ENCODE measurements around the gene IRF3. TPM values are rescaled to one million over a fixed set of nuclear protein-coding genes. Genes with fewer than 3 reads are reported as not detected.

IRF3 gene
- total RNA-seq, 1 experiment from 2014 or later: 205 TPM

GRCh38 chr19:49682274-49682673, 16.6 kb upstream of the IRF3 start:
- peaks cover 46 to 61% (median 58%) of the 10 kb centered on the region in 3 experiments for H3K36me3 Mint-ChIP-seq (ENCODE audit: insufficient read depth in 1 of 3, low read depth in 3 of 3)
- Histone ChIP-seq H4K20me1 (ENCODE audit: control insufficient read depth, insufficient read depth, insufficient read length) (no peaks in the 10 kb centered on the region), H3K79me1 (ENCODE audit: insufficient read depth, low read depth, low read length, poor library complexity, severe bottlenecking) (peaks cover 2% of the 10 kb centered on the region), H3K27me3 (ENCODE audit: insufficient read depth, low read length) (no peaks in the 10 kb centered on the region), H3T11ph (ENCODE audit: low read length) (no peak overlapping the region), H2BK20ac (ENCODE audit: low read depth, low read length, poor library complexity, severe bottlenecking) (no peak overlapping the region), H3K56ac (ENCODE audit: insufficient read length, low read depth, low read length) (no peak overlapping the region), H3K9me3 (ENCODE audit: control insufficient read depth, low read depth, low read length) (no peaks in the 10 kb centered on the region), H3K23ac (ENCODE audit: insufficient read length, low read depth, low read length) (no peak overlapping the region), H3K4me2 (ENCODE audit: insufficient read depth, insufficient read length, low read length) (no peak overlapping the region), H4K5ac (ENCODE audit: insufficient read length, low read depth, low read length) (no peak overlapping the region), H3K23me2 (ENCODE audit: insufficient read length, low read depth, low read length, poor library complexity, severe bottlenecking) (no peaks in the 10 kb centered on the region), H3K14ac (ENCODE audit: insufficient read depth, low read length) (no peak overlapping the region), H3K4ac (ENCODE audit: low read depth, low read length) (no peak overlapping the region), H2AK5ac (ENCODE audit: insufficient read length, low read length) (no peak overlapping the region), H4K91ac (ENCODE audit: insufficient read length, low read depth, low read length) (no peak overlapping the region), H2BK120ac (ENCODE audit: low read depth, low read length, poor library complexity, severe bottlenecking) (no peak overlapping the region), H2BK5ac (ENCODE audit: insufficient read length, low read length) (no peak overlapping the region), H3K79me2 (ENCODE audit: insufficient read depth, low read length) (peaks cover 22% of the 10 kb centered on the region; the same call in 1 of the 2 replicates), H3K9ac (ENCODE audit: extremely low read depth, insufficient read length, low read length) (no peak overlapping the region), H3K4me1 (ENCODE audit: insufficient read depth, low read length) (peaks cover 4% of the 10 kb centered on the region; the same call in 1 of the 2 replicates), H2BK15ac (ENCODE audit: low read depth, low read length) (no peak overlapping the region), H4K8ac (replicated peaks; ENCODE audit: insufficient read length, low read depth, low read length) (no peak overlapping the region), H3K27ac (ENCODE audit: insufficient read length, low read depth, low read length) (no peak overlapping the region), H2BK12ac (ENCODE audit: insufficient read length, low read depth, low read length) (no peak overlapping the region), H2AFZ (ENCODE audit: low read length) (no peak overlapping the region), H3K18ac (ENCODE audit: insufficient read length, low read depth, low read length) (no peak overlapping the region)
- H3K27ac Mint-ChIP-seq: no peak overlapping the region
- no peak for DNase-seq
- no CpG with 5 or more reads among the region's 8 CpGs for WGBS (ENCODE audit: extremely low coverage, insufficient read length, low lambda C conversion rate)
- TF ChIP-seq, protein P1, sequence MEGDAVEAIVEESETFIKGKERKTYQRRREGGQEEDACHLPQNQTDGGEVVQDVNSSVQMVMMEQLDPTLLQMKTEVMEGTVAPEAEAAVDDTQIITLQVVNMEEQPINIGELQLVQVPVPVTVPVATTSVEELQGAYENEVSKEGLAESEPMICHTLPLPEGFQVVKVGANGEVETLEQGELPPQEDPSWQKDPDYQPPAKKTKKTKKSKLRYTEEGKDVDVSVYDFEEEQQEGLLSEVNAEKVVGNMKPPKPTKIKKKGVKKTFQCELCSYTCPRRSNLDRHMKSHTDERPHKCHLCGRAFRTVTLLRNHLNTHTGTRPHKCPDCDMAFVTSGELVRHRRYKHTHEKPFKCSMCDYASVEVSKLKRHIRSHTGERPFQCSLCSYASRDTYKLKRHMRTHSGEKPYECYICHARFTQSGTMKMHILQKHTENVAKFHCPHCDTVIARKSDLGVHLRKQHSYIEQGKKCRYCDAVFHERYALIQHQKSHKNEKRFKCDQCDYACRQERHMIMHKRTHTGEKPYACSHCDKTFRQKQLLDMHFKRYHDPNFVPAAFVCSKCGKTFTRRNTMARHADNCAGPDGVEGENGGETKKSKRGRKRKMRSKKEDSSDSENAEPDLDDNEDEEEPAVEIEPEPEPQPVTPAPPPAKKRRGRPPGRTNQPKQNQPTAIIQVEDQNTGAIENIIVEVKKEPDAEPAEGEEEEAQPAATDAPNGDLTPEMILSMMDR (conservative IDR thresholded peaks at IDR 0.05): no peak
- H3K4me3 Mint-ChIP-seq: peak overlapping the region in 1 of 2 experiments; percentile 44; a peak in 1 of 5 replicates
- no peaks in the 10 kb centered on the region for H3K27me3 Mint-ChIP-seq (ENCODE audit: low read depth)
- peaks cover 25 to 52% of the 10 kb centered on the region in 2 experiments for H3K4me1 Mint-ChIP-seq
- H3K9me3 Mint-ChIP-seq: no peaks in the 10 kb centered on the region; a peak in 3 of 5 replicates
